HCT116 (cell line): ENCODE results near the gene WNT3A. TPM values are rescaled to one million over a fixed set of nuclear protein-coding genes. Genes with fewer than 3 reads are reported as not detected.

Experiments used
- ATAC-seq: fragments of 200-7000 bp; cut with Tn5 transposase; 2 replicates; pipeline ENCODE4 v1.9.1; 2020; ENCODE audit warnings: mild to moderate bottlenecking, moderate library complexity
- BruUV-seq: library from RNA; stranded (reverse); fragments of 400-500 nt; replicated peaks from 2 replicates; lab custom pipeline; 2021; lab: Mats Ljungman, UMichigan
- CTCF ChIA-PET: fragments of 300-600 bp; sonication (Branson Sonifier 250); formaldehyde crosslinking; loops from one replicate; lab custom pipeline; 2021; ENCODE audit warnings: antibody characterized with exemption; lab: Charles Lee
- POLR2A ChIA-PET: fragments of 300-600, 350-600 bp; sonication (Branson Sonifier 250); formaldehyde crosslinking; loops from one replicate; lab custom pipeline; 2021; ENCODE audit warnings: antibody characterized with exemption; lab: Charles Lee
- RAD21 ChIA-PET, 2 experiments: fragments of 300-600 bp; sonication (Branson Sonifier 250); formaldehyde crosslinking; loops; one replicate each; lab custom pipeline; 2023; ENCODE audit warnings: low total read pairs in 2 of 2; ENCODE audit not compliant: uncharacterized antibody in 2 of 2, unreplicated experiment in 2 of 2, low non-redundant PET in 1 of 2; lab: Charles Lee
- DNase-seq: peaks from one replicate; pipeline ENCODE4 v3.0.0-alpha.2; 2010; ENCODE audit warnings: low read depth, low spot score
- H2AFZ ChIP-seq: fragments of 200-600 bp; shearing (Covaris generic), sonication (generic); 2 replicates; pipeline ENCODE4 v1.6.1; 2017; ENCODE audit warnings: low read depth, mixed run types, mixed read lengths, antibody characterized with exemption, low read length; ENCODE audit not compliant: poor library complexity, severe bottlenecking
- H3K27ac ChIP-seq: 2 replicates; pipeline ENCODE4 v1.5.1; 2012; ENCODE audit warnings: low read depth, low read length
- H3K27me3 ChIP-seq: fragments of 200-600 bp; sonication (generic); 2 replicates; pipeline ENCODE4 v1.6.1; 2016; ENCODE audit warnings: mixed run types, low read length, mixed read lengths; ENCODE audit not compliant: insufficient read depth
- H3K36me3 ChIP-seq, 2 experiments: fragments of 200-500 bp in 1 of 2; fragments of 200-600 bp in 1 of 2; sonication (Bioruptor generic) in 1 of 2; sonication (generic) in 1 of 2; 2 replicates each; pipeline versions ENCODE4 v1.5.1 to v1.6.1; 2014 to 2016; ENCODE audit warnings: low read length in 2 of 2, inconsistent platforms in 1 of 2, mixed read lengths in 1 of 2, mixed run types in 1 of 2; ENCODE audit not compliant: insufficient read depth in 2 of 2, control insufficient read depth in 1 of 2
- H3K4me1 ChIP-seq, 2 experiments: fragments of 200-600 bp in 1 of 2; sonication (generic) in 1 of 2; 2 replicates each; pipeline versions ENCODE4 v1.5.1 to v1.6.1; 2012 to 2017; ENCODE audit warnings: low read length in 2 of 2, inconsistent platforms in 1 of 2, mild to moderate bottlenecking in 1 of 2, mixed read lengths in 1 of 2, mixed run types in 1 of 2, moderate library complexity in 1 of 2; ENCODE audit not compliant: insufficient read depth in 2 of 2, control insufficient read depth in 1 of 2
- H3K4me2 ChIP-seq: fragments of 200-600 bp; sonication (generic); 2 replicates; pipeline ENCODE4 v1.6.1; 2017; ENCODE audit warnings: mixed run types, low read length, mixed read lengths
- H3K4me3 ChIP-seq, 2 experiments: fragments of 200-600 bp in 1 of 2; sonication (generic) in 1 of 2; replicated peaks in 1 of 2; 2 replicates each; pipeline ENCODE4 v1.5.1; 2011 to 2016; ENCODE audit warnings: low read length in 2 of 2, control low read depth in 1 of 2, low read depth in 1 of 2, mild to moderate bottlenecking in 1 of 2, mixed read lengths in 1 of 2, mixed run types in 1 of 2
- H3K79me2 ChIP-seq: fragments of 200-600 bp; sonication (generic); 2 replicates; pipeline ENCODE4 v1.6.1; 2017; ENCODE audit warnings: mild to moderate bottlenecking, mixed run types, low read length, moderate library complexity, mixed read lengths; ENCODE audit not compliant: insufficient read depth
- H3K9ac ChIP-seq: fragments of 200-600 bp; sonication (generic); 2 replicates; pipeline ENCODE4 v1.6.1; 2016; ENCODE audit warnings: low read length, mixed read lengths
- H3K9me2 ChIP-seq: fragments of 200-600 bp; sonication (generic), shearing (Covaris generic); 2 replicates; pipeline ENCODE4 v1.6.1; 2017; ENCODE audit warnings: mixed run types, mild to moderate bottlenecking, moderate library complexity; ENCODE audit not compliant: insufficient read depth
- H3K9me3 ChIP-seq, 2 experiments: fragments of 200-500 bp in 1 of 2; fragments of 200-600 bp in 1 of 2; sonication (Bioruptor generic) in 1 of 2; sonication (generic) in 1 of 2; 2 replicates each; pipeline ENCODE4 v1.6.1; 2014 to 2017; ENCODE audit warnings: low read length in 2 of 2, mixed read lengths in 2 of 2, inconsistent platforms in 1 of 2, low read depth in 1 of 2, mild to moderate bottlenecking in 1 of 2, mixed run types in 1 of 2, moderate library complexity in 1 of 2; ENCODE audit not compliant: control insufficient read depth in 1 of 2, insufficient read depth in 1 of 2
- H4K20me1 ChIP-seq: fragments of 200-600 bp; sonication (generic), shearing (Covaris generic); 2 replicates; pipeline ENCODE4 v1.6.1; 2017; ENCODE audit warnings: mixed run types, mild to moderate bottlenecking, moderate library complexity; ENCODE audit not compliant: insufficient read depth
- CEBPB ChIP-seq: IDR thresholded peaks from 2 replicates; pipeline ENCODE4 v1.6.1; 2012; ENCODE audit warnings: low read depth
- EGR1 ChIP-seq: IDR thresholded peaks from 2 replicates; pipeline ENCODE4 v1.6.1; 2012; ENCODE audit warnings: low read depth
- EZH2 ChIP-seq: fragments of 200-600 bp; sonication (generic); IDR thresholded peaks from 2 replicates; pipeline ENCODE4 v1.6.1; 2017; ENCODE audit warnings: antibody characterized with exemption, mixed run types
- POLR2A ChIP-seq: IDR thresholded peaks from 2 replicates; pipeline ENCODE4 v1.7.0; 2011; ENCODE audit warnings: borderline replicate concordance; ENCODE audit not compliant: insufficient read depth, insufficient read length; ENCODE audit errors: extremely low read depth
- REST ChIP-seq: IDR thresholded peaks from 2 replicates; pipeline ENCODE4 v1.6.1; 2012; ENCODE audit warnings: low read depth
- SRF ChIP-seq: IDR thresholded peaks from 2 replicates; pipeline ENCODE4 v1.6.1; 2012; ENCODE audit warnings: low read depth
- YY1 ChIP-seq: IDR thresholded peaks from 2 replicates; pipeline ENCODE4 v1.6.1; 2011; ENCODE audit warnings: low read length, low read depth, moderate library complexity, mild to moderate bottlenecking; ENCODE audit not compliant: insufficient replicate concordance; ENCODE audit errors: extremely low read depth
- intact Hi-C: fragments of 100-400 bp; cut with micrococcal nuclease; formaldehyde crosslinking; loops from 2 replicates; pipeline ENCODE4 v1.10.0; 2022
- total RNA-seq: library from RNA; stranded (reverse); gene quantifications from one replicate; pipeline ENCODE4 v1.2.1, GENCODE V29; 2021; ENCODE audit not compliant: unreplicated experiment

Gene WNT3A
- total RNA-seq, 1 experiment from 2014 or later: 3.7 TPM

DNA sequence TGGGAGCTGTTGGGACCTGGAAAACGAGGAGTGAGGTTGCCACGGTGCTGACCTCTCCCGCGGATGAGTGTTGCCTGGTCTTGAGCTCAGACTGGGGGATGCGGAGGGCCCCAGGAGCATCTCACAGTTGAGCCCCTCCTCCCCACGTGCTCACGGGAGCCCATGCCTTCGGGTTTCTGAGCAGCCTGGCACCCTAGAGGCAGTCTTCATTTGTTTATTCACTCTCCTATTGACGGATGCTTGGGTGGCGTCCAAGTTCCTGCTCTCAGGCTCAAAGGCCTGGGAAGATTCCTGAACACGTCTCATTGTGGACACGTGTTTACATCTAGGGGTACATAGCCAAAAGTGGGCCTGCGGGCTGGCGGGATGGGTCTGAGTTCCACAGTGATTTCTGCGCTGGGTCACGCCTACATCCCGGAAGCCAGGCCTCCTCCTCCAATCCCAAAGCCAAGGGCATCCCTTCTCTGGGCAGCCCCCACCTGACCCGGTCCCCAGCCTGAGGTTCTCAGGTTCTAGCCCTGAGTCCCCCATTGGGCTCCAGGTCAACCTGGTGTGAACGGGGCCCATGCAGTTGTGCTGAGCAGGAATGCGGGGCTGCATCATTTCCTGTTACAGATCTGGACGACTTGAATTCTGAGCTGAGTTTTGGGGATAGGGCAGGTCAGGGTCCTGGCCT is 14.7 kb downstream of the WNT3A start:
- Histone ChIP-seq H3K27ac (no peak overlapping the region), H2AFZ (no peak overlapping the region), H3K79me2 (no peaks in the 10 kb centered on the region), H3K36me3 (no peaks in the 10 kb centered on the region), H3K4me3 (no peak overlapping the region), H3K27me3 (no peaks in the 10 kb centered on the region), H3K9ac (no peak overlapping the region), H3K4me1 (no peaks in the 10 kb centered on the region), H4K20me1 (no peaks in the 10 kb centered on the region), H3K4me2 (no peak overlapping the region), H3K9me2 (no peaks in the 10 kb centered on the region), H3K9me3 (no peaks in the 10 kb centered on the region)
- ATAC-seq: no peak
- ChIA-PET CTCF (no interaction called here), POLR2A (no interaction called here), RAD21 (no interaction called here)
- no peak for DNase-seq
- TF ChIP-seq REST (no peak), POLR2A (no peak), CEBPB (no peak), EZH2 (no peak), YY1 (no peak), EGR1 (no peak), SRF (no peak)
- BruUV-seq: no TSS peak
- intact Hi-C loops: no loop called here
